Dermis blood vessel endothelial cell (primary cell): ENCODE results near the gene PPIB. TPM values are rescaled to one million over a fixed set of nuclear protein-coding genes. Genes with fewer than 3 reads are reported as not detected.

ENCODE experiments used
- total RNA-seq: library from RNA; depleted of rRNA; stranded (reverse); fragments of >200 nt; gene quantifications from 2 replicates; pipeline ENCODE4 v1.2.3, GENCODE V29; 2014

PPIB gene
- total RNA-seq, 1 donor from 2014 or later = 1,069 TPM

Other genes starting within 250 kb of the PPIB start
- 6.5 and 21.1 TPM in 2 replicates for gene DAPK2, start 116.5 kb downstream of the PPIB start, total RNA-seq
- gene CIAO2A, start 69.2 kb downstream of the PPIB start, total RNA-seq = 38.9 and 46.6 TPM in 2 replicates
- 52.4 and 56.2 TPM in 2 replicates for gene SNX1, start 67.0 kb downstream of the PPIB start, total RNA-seq
- 0.23 and 0.34 TPM in 2 replicates for gene SNX22, start 11.3 kb downstream of the PPIB start, total RNA-seq
- gene CSNK1G1, start 193.2 kb upstream of the PPIB start, total RNA-seq = 25.9 and 34.1 TPM in 2 replicates
- gene PCLAF, start 218.4 kb upstream of the PPIB start, total RNA-seq = 13.4 and 31.2 TPM in 2 replicates
- gene TRIP4, start 224.8 kb upstream of the PPIB start, total RNA-seq = 10.7 and 13.9 TPM in 2 replicates